CD4-positive, alpha-beta T cell treated with Interleukin-21 for 1 hour (primary cell): ENCODE results near the gene DPYD.
"Not testable (repeated sequence)": the region's sequence is repeated elsewhere in the genome, so short reads cannot be mapped to it uniquely, and the experiment has no call there.

Source experiments
- DNase-seq: peaks from one replicate; pipeline ENCODE4 v3.0.0-alpha.2; 2020

Gene DPYD

GRCh38 chr1:97258597-97258996 is 662.2 kb downstream of the DPYD start:
- no peak for DNase-seq

- DNase-seq, result no peak
These were observed 665.9 kb downstream of the DPYD start for GRCh38 chr1:97254731-97255463.

DNA sequence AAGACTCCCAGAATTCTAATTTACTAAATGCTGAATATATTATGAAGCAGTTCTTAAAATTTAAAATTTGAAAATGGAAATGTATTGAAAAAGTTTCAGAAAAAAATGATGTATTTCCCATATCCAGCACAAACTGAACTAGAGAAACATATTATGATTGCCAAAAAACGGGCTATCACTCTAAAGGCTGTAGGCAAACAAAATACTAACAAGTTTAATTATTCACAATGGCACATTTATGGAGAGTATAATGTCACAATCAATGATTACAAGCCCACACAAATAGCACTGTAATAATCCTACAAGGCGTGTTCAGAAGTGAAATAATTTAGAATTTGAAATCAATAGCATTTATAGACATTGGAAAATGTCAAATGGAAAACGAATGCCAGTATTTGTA is 667.9 kb downstream of the DPYD start:
- DNase-seq, result no peak

DNA sequence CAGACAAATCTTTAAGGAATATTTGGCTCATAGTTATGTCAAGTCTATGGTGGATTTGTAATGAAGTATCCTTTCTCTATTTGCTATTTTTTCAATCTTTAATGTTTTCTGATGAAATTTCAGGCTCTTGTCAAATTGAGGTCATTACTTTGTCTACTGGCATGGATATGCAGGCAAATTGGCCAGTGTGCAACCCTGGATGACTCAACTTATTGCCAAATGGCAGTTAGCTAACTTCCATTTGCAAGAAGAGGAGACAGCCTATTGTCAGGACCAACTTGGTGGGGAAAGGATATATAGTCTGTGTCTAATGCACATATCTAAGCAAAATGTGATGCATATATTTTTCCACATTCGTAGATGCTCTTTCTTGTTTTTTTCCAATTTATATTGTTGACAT is 668.8 kb downstream of the DPYD start:
- no peak for DNase-seq

GRCh38 chr1:97247196-97247595 is 673.6 kb downstream of the DPYD start:
- DNase-seq, result no peak

DNA sequence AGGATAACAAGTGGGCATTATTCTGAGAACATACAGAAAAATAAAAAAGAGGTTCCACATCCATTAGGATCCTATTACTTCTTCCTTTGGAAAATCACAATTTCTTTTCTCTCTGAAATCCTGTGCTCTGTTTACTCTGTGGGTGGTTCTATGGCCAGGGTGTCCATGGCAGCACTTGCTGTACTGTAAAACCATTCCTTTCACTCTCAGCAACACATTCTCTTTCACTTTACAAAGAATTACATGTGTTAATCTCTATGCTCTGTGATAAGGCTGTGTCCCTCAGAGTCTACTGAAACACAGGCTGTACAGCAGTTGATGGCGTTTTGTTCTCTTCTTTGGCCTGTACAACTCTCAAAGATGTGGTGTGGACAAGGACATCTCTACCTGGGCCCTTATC is 675.2 kb downstream of the DPYD start:
- DNase-seq, result no peak

GRCh38 chr1:97245026-97245425 is 675.8 kb downstream of the DPYD start:
- DNase-seq, result no peak

- DNase-seq, result no peak
These were observed 676.8 kb downstream of the DPYD start for GRCh38 chr1:97243973-97244560.

- DNase-seq, result no peak
These were observed 682.0 kb downstream of the DPYD start for GRCh38 chr1:97238816-97239215.

DNA sequence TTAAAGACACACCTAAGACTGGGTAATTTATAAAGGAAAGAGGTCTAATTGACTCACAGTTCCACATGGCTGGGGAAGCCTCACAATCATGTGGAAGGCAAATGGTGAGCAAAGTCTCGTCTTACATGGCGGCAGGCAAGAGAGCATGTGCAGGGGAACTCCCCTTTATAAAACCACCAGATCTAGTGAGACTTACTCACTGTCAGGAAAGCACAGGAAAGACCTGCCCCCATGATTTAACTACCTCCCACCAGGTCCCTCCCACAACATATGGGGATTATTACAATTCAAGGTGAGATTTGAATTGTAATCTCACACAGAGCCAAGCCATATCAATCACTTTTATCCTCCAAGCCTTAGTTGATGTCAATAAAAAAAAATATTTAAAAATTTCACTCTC is 689.5 kb downstream of the DPYD start:
- DNase-seq, result not testable (repeated sequence)

DNA sequence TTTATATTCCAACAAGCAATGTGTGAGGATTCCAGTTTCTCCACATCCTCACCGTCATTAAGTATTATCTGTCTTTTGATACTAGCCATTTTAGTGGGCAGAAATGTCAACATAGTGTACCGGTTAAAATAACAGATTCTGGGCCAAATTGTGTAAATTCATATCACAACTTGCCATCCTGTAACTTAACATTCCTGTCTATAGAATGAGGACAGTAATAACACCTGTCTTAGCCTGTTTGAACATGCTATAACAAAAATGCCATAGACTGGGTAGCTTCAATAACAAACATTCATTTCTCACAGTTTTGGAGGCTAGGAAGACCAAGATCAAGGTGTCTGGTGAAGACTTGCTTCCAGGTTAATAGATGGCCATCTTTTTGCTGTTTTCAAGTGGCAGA is 708.2 kb downstream of the DPYD start:
- no peak for DNase-seq

GRCh38 chr1:97210307-97210706 is 710.5 kb downstream of the DPYD start:
- DNase-seq, result no peak

GRCh38 chr1:97209381-97209957 is 711.4 kb downstream of the DPYD start:
- no peak for DNase-seq

GRCh38 chr1:97207868-97208267 is 713.0 kb downstream of the DPYD start:
- no peak for DNase-seq

DNA sequence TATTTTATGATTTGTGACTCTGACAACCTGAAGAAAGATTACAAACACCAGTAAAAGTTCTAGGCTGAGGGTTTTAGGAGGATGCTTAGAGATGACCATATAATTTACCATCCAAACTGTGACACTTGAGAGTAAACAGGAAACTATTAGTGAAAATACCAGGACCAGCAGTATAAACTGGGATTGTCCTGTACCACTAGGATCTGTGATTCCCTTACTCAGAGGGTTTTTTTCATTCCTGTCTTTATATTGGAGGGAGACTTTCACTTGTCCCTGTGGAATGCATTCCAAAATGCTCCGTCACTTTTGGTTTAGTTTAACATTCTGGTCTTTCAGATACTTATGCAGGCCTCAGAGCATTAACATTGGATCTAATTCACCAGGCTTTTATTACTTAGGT is 716.4 kb downstream of the DPYD start:
- no peak for DNase-seq

- no peak for DNase-seq
These were observed 718.1 kb downstream of the DPYD start for GRCh38 chr1:97202481-97203380.

- no peak for DNase-seq
These were observed 719.2 kb downstream of the DPYD start for GRCh38 chr1:97201641-97202040.

DNA sequence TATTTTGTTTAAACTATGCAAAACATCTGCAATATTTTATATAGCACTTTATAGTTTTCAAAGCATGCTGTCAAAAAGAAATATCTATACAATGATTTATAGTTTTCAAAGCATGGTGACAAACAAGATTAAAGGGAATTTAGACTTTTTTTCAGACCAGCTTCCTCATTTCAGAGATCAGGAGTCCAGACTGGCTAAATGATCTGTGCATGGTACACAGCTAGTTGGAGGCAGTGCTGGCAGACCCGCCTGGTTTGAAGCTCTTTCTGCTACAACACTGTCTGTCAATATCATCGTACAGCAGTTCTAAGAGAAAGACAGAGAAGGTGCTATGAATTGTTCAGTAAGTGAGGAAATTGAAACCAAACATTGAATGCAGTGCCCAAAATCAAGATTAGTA is 720.2 kb downstream of the DPYD start:
- DNase-seq, result no peak

DNA sequence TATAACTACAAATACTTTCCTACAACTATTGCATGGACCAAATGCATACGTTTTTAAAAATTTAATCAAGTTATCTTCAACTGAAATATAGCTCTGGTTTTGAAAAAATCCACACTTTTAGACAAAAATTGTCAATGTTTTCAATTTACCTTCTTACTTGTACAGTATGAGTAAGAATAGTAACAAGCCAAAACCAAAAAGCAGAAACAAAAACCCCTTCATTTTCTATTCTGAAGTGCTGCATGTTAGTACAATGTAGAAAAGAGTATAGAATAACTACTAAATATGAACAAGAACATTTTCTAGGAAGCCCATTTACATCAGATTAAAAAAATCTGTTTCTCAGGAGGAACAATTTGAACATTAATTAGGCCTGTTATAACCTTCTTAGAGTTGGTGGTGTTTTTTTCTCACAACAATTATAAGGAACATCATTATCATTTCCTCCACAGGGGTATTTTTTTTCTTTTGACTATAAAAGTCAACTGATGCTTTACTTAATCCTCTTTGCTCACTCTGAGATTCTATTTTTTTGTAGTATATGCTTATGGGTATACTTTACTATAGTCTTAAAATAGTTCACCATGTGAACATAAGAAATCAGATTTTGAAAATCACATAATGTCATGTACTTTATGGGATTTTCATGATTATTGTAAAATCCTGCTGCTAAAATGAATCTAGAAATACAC is 723.9 kb downstream of the DPYD start:
- DNase-seq, result no peak

- DNase-seq, result no peak
These were observed 727.8 kb downstream of the DPYD start for GRCh38 chr1:97192872-97193572.

GRCh38 chr1:97190326-97190725 is 730.5 kb downstream of the DPYD start:
- no peak for DNase-seq

DNA sequence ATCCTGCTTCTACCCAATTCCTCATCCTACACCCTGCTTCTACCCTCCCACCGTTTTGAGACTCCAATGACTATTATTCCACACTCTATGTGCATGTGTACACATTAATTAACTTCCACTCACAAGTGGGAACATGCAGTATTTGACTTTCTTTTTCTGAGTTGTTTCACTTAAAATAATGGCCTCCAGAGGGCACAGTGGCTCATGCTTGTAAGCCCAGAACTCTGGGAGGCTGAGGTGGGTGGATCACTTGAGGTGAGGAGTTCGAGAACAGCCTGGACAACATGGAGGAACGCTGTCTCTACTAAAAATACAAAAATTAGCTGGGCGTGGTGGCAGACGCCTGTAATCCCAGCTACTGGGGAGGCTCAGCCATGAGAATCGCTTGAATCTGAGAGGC is 734.5 kb downstream of the DPYD start:
- DNase-seq, result peak; percentile 10
